Sigmoid colon (tissue), 7 donors: ENCODE data around the gene METAP2. TPM values are rescaled to one million over a fixed set of nuclear protein-coding genes. Genes with fewer than 3 reads are reported as not detected.

Experiments
- DNase-seq: peaks from one replicate; pipeline ENCODE4 v3.0.0-alpha.2; 2019
- H3K27ac ChIP-seq, 4 donors: fragments of 200-600 bp; sonication (generic); one replicate each; pipeline ENCODE4 v1.5.1; 2016 to 2019; ENCODE audit warnings: mild to moderate bottlenecking in 1 of 4
- H3K27me3 ChIP-seq, 3 donors: fragments of 200-600 bp; sonication (generic); one replicate each; pipeline ENCODE4 v1.5.1; 2019; ENCODE audit warnings: mild to moderate bottlenecking in 1 of 3
- H3K36me3 ChIP-seq, 4 donors: fragments of 200-600 bp; sonication (generic); one replicate each; pipeline ENCODE4 v1.5.1; 2016 to 2019
- H3K4me1 ChIP-seq, 4 donors: fragments of 200-600 bp; sonication (generic); one replicate each; pipeline ENCODE4 v1.5.1; 2017 to 2019
- H3K4me3 ChIP-seq, 4 donors: fragments of 200-600 bp; sonication (generic); one replicate each; pipeline ENCODE4 v1.5.1; 2017 to 2019; ENCODE audit warnings: mild to moderate bottlenecking in 2 of 4, moderate library complexity in 1 of 4
- H3K9me3 ChIP-seq, 4 donors: fragments of 200-600 bp in 3 of 4; sonication (generic) in 3 of 4; one replicate each; pipeline versions ENCODE4 v1.5.1 to v1.6.1; 2013 to 2019
- EP300 ChIP-seq, 4 donors: sonication (generic); formaldehyde crosslinking; IDR thresholded peaks; one replicate each; pipeline ENCODE4 v1.6.1; 2017; ENCODE audit warnings: antibody characterized with exemption in 4 of 4
- POLR2A ChIP-seq, 2 donors: fragments of 450-650 bp; IDR thresholded peaks; one replicate each; pipeline ENCODE4 v1.6.1; 2016; ENCODE audit warnings: antibody characterized with exemption in 2 of 2, mild to moderate bottlenecking in 2 of 2, moderate library complexity in 2 of 2
- POLR2AphosphoS5 ChIP-seq, 4 donors: sonication (generic); formaldehyde crosslinking; IDR thresholded peaks; one replicate each; pipeline ENCODE4 v1.6.1; 2017; ENCODE audit warnings: antibody characterized with exemption in 4 of 4
- WGBS, 2 donors: extraction: QIAGEN DNeasy Blood & Tissue Kit; methylation state at CpG; one replicate each; pipeline ENCODE4 v1.1.7; 2013; 5-methylcytosine and 5-hydroxymethylcytosine counted together
- intact Hi-C: fragments of 100-400 bp; cut with DNase I; formaldehyde crosslinking; loops from one replicate; pipeline ENCODE4 v1.15.1; 2023
- polyA plus RNA-seq, 3 donors: library from polyadenylated mRNA; stranded (reverse); fragments of 200-250 nt; gene quantifications; one replicate each; pipeline ENCODE4 v1.2.3, GENCODE V29; 2013
- total RNA-seq, 4 donors: library from RNA; depleted of rRNA; stranded (reverse); fragments of >200 nt; gene quantifications; one replicate each; pipeline ENCODE4 v1.1.0, GENCODE V29; 2016
- TF ChIP-seq, protein P1 (sequence below), 4 experiments: fragments of 450-650 bp in 3 of 4; fragments of 200-600 bp in 1 of 4; IDR thresholded peaks; one replicate each; pipeline ENCODE4 v1.5.1; 2016 to 2019; ENCODE audit warnings: antibody characterized with exemption in 4 of 4, mild to moderate bottlenecking in 3 of 4, moderate library complexity in 2 of 4
- donor health status: healthy with polysubstance abuse.
- donor health status: Bipolar disorder and iron deficiency.
- donor health status: healthy.

The METAP2 gene
- total RNA-seq (100 to 1,000 TPM in 1 of 4 donors, 10 to 100 TPM in 3; 75.1 to 152 (median 85.0) TPM), polyA plus RNA-seq (10 to 100 TPM; 45.6 to 49.7 (median 47.6) TPM)

DNA sequence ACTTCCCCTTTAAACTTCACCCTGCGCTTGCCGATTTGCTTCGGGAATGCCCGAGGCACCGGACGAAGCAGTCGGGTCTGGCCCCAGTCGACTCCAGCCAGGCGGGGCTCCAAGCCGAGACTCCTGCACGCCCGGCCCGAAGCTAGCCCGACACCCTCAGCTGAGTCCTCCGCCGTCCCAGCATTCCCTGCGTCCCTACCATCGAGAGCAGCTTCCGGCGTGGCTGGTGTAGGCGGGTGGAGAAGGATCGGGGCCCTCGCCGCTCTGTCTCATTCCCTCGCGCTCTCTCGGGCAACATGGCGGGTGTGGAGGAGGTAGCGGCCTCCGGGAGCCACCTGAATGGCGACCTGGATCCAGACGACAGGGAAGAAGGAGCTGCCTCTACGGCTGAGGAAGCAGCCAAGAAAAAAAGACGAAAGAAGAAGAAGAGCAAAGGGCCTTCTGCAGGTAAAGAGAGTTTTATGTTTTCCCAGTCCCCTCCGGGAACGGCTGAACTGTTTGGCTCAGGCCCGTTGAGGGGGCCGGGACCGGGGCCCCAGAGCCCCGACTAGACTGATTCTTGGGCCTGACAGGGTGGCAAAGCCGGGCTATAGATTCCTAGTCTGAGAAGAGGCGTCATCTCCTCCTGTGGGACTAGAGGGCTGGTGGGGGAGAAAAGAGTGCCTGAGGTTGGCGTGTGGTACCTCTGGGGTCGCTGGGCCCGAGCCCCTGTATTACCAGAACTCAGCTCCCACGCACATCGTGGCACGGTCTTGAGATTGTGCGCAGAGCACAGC is at the start of gene METAP2:
Gene METAP2, plus strand, starts transcription at position 269 of the 776 bp plus-strand sequence. Its CDS starts 28 bp downstream, at position 297.
- no peaks in the 10 kb centered on the region for H3K27me3 ChIP-seq
- H3K9me3 ChIP-seq = no peaks in the 10 kb centered on the region
- TF ChIP-seq POLR2A (IDR thresholded peaks at IDR 0.05) (peak; percentile 90), POLR2AphosphoS5 (IDR thresholded peaks at IDR 0.05) (peak; percentile 82 to 96 (median 94)), EP300 (IDR thresholded peaks at IDR 0.05) (peak in 1 of 4 donors; percentile 13)
- TF ChIP-seq, protein P1, sequence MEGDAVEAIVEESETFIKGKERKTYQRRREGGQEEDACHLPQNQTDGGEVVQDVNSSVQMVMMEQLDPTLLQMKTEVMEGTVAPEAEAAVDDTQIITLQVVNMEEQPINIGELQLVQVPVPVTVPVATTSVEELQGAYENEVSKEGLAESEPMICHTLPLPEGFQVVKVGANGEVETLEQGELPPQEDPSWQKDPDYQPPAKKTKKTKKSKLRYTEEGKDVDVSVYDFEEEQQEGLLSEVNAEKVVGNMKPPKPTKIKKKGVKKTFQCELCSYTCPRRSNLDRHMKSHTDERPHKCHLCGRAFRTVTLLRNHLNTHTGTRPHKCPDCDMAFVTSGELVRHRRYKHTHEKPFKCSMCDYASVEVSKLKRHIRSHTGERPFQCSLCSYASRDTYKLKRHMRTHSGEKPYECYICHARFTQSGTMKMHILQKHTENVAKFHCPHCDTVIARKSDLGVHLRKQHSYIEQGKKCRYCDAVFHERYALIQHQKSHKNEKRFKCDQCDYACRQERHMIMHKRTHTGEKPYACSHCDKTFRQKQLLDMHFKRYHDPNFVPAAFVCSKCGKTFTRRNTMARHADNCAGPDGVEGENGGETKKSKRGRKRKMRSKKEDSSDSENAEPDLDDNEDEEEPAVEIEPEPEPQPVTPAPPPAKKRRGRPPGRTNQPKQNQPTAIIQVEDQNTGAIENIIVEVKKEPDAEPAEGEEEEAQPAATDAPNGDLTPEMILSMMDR (IDR thresholded peaks at IDR 0.05) = no peak
- intact Hi-C loops = loop anchor here (5.0 kb wide), 3 partner anchors 77 to 357 kb away; no protein-coding TSS in a partner anchor
- peak within 1 kb of the TSS; percentile 81 to 93 (median 90) for H3K27ac ChIP-seq
- peak; percentile 98 for DNase-seq
- H3K4me3 ChIP-seq = peak within 1 kb of the TSS; percentile 61 to 83 (median 74)
- peaks cover 0 to 31% (median 6%) of the 10 kb centered on the region in 4 donors for H3K36me3 ChIP-seq
- H3K4me1 ChIP-seq = peaks cover 0 to 46% (median 26%) of the 10 kb centered on the region in 4 donors
- WGBS, 2 donors = 0% methylated on average over 49 of the region's 49 CpGs

DNA sequence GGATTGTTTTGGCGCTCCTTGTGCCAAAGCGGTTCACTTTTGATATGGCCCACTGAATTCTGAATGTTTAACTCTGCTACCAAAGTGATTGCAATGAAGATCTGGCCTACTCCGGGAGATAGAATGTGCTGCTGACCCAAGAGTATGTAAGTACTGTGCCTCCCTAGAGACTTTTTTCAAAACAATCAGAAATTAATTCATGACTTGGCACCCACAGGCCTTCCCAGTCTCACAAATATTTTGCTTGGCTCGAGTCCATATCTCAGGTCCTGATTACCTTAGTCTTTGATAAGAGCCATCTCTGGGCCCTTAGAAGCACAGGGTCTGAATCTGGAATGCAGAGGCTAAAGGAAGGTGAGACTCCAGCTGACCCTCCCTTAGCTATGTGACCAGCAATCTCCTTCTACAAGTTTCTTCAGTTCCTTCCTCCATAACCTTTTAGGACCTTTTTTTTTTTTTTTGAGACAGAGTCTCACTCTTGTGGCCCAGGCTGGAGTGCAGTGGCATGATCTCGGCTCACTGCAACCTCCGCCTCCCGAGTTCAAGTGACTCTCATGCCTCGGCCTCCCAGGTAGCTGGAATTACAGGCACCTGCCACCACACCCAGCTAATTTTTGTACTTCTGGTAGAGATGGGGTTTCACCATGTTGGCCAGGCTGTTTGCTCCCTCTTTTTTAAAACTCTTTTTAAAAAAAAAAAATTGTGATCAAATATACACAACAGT is 49.5 kb upstream of the METAP2 start:
- DNase-seq = peak; percentile 12
- intact Hi-C loops = no loop called here
- no peak overlapping the region for H3K27ac ChIP-seq
- 21 to 81% methylated on average over 8 of the region's 8 CpGs for WGBS, 2 donors
- H3K4me3 ChIP-seq = no peak overlapping the region
- H3K9me3 ChIP-seq = no peaks in the 10 kb centered on the region
- TF ChIP-seq POLR2A (IDR thresholded peaks at IDR 0.05) = no peak
- TF ChIP-seq EP300 (IDR thresholded peaks at IDR 0.05) = no peak
- TF ChIP-seq, protein P1 (IDR thresholded peaks at IDR 0.05) = no peak
- TF ChIP-seq POLR2AphosphoS5 (IDR thresholded peaks at IDR 0.05) = no peak
- no peaks in the 10 kb centered on the region for H3K27me3 ChIP-seq
- no peaks in the 10 kb centered on the region for H3K36me3 ChIP-seq
- H3K4me1 ChIP-seq = peaks cover 0 to 8% (median 2%) of the 10 kb centered on the region in 4 donors

DNA sequence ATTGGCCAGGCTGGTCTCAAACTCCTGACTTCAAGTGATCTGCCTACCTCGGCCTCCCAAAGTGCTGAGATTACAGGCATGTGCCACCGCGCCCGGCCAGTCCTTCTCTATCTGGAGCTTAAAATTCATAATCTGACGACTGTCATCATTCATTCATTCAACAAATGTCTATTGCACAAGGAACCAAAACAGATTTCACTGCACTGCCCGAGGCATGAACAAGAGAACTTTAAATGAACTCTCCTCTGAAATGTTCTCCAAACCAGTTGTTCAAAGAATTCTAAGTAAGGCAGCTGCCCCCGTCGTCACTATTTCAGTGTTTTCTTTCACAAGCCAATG is 44.8 kb upstream of the METAP2 start:
- Histone ChIP-seq H3K27ac (no peak overlapping the region), H3K36me3 (no peaks in the 10 kb centered on the region), H3K4me1 (peaks cover 0 to 8% (median 2%) of the 10 kb centered on the region in 4 donors), H3K27me3 (no peaks in the 10 kb centered on the region), H3K9me3 (no peaks in the 10 kb centered on the region), H3K4me3 (no peak overlapping the region)
- WGBS, 2 donors = 90 to 94% methylated on average over 8 of the region's 8 CpGs
- no peak for DNase-seq
- TF ChIP-seq EP300 (IDR thresholded peaks at IDR 0.05) (no peak), POLR2A (IDR thresholded peaks at IDR 0.05) (no peak), POLR2AphosphoS5 (IDR thresholded peaks at IDR 0.05) (no peak)
- TF ChIP-seq, protein P1 (IDR thresholded peaks at IDR 0.05) = no peak
- intact Hi-C loops = no loop called here

DNA sequence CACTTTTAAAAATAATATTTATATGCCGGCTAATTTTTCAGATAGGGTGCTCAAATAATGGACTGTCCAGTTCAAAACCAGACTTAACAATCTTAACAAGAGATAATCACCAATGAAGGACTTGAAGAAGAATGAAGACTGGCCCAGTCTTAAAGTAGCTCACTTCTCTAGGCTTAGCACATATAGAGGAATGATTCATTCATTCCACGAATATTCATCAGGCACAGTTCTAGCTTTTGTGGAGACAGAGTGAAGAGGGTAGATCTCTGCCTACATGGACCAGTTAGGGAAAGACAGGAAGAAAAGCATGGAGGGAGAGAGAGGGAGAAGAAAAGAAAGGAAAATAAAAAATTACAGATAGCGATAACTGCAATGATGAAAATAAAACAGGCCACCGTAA is 42.8 kb upstream of the METAP2 start:
- H3K4me3 ChIP-seq = no peak overlapping the region
- 95 to 96% methylated on average over 4 of the region's 4 CpGs for WGBS, 2 donors
- intact Hi-C loops = no loop called here
- no peaks in the 10 kb centered on the region for H3K9me3 ChIP-seq
- peaks cover 0 to 5% (median 2%) of the 10 kb centered on the region in 4 donors for H3K4me1 ChIP-seq
- H3K27me3 ChIP-seq = no peaks in the 10 kb centered on the region
- H3K27ac ChIP-seq = no peak overlapping the region
- DNase-seq = no peak
- no peaks in the 10 kb centered on the region for H3K36me3 ChIP-seq
- no peak for TF ChIP-seq POLR2A (IDR thresholded peaks at IDR 0.05)
- no peak for TF ChIP-seq POLR2AphosphoS5 (IDR thresholded peaks at IDR 0.05)
- TF ChIP-seq EP300 (IDR thresholded peaks at IDR 0.05) = no peak
- TF ChIP-seq, protein P1 (IDR thresholded peaks at IDR 0.05) = no peak
